BJ (cell line): Measurements from ENCODE around the gene TRAPPC6A. TPM values are rescaled to one million over a fixed set of nuclear protein-coding genes. Genes with fewer than 3 reads are reported as not detected.
A peak's percentile ranks its signal among the peaks of the same experiment; 100 is the strongest.

Source experiments
- CTCF ChIA-PET: fragments of 350-600 bp; formaldehyde crosslinking; extraction: SDS; loops from one replicate; lab custom pipeline; 2021; ENCODE audit warnings: antibody characterized with exemption, inconsistent platforms; lab: Yijun Ruan, JAX
- POLR2A ChIA-PET: fragments of 300-600 bp; sonication (Branson Sonifier 250); formaldehyde crosslinking; extraction: SDS; loops from one replicate; lab custom pipeline; 2021; ENCODE audit warnings: antibody characterized with exemption; lab: Charles Lee
- DNase-seq: peaks from one replicate; pipeline ENCODE4 v3.0.0-alpha.2; 2011; ENCODE audit warnings: low read depth
- H3K27me3 ChIP-seq: 2 replicates; pipeline ENCODE4 v1.6.0; 2011; ENCODE audit warnings: low read length; ENCODE audit not compliant: control insufficient read depth, insufficient read depth
- H3K36me3 ChIP-seq: 2 replicates; pipeline ENCODE4 v1.5.1; 2011; ENCODE audit warnings: low read length; ENCODE audit not compliant: control insufficient read depth, insufficient read depth
- H3K4me3 ChIP-seq: 2 replicates; pipeline ENCODE4 v1.5.1; 2011; ENCODE audit warnings: low read depth, mild to moderate bottlenecking, control low read depth, low read length
- CTCF ChIP-seq: IDR thresholded peaks from 2 replicates; pipeline ENCODE4 v1.5.1; 2011; ENCODE audit warnings: low read depth, mild to moderate bottlenecking, control low read depth, inconsistent platforms, low read length, moderate library complexity; ENCODE audit not compliant: insufficient read depth
- polyA plus RNA-seq: library from polyadenylated mRNA; depleted of rRNA; stranded (reverse); fragments of >200 nt; gene quantifications from 2 replicates; pipeline ENCODE4 v1.2.3, GENCODE V29; 2011

The TRAPPC6A gene
- polyA plus RNA-seq, 1 experiment: 15.0 TPM

- DNase-seq: no peak
- ChIA-PET POLR2A (no interaction called here), CTCF (interaction anchor here (0.6 to 1.9 kb wide), 3 partner anchors 90 to 177 kb away, joined by 4 to 6 read pairs (median 4); no protein-coding TSS in a partner anchor)
- no peaks in the 10 kb centered on the region for H3K36me3 ChIP-seq
- H3K27me3 ChIP-seq: 0 out of 2 replicates have a peak, but pooled peaks cover 6% of the 10 kb centered on the region
- no peak overlapping the region for H3K4me3 ChIP-seq
- TF ChIP-seq CTCF: no peak
Measured at GRCh38 chr19:45162608-45163143, 15.4 kb downstream of the TRAPPC6A start.

- Histone ChIP-seq H3K27me3 (0 out of 2 replicates have a peak, but pooled peaks cover 6% of the 10 kb centered on the region), H3K4me3 (no peak overlapping the region), H3K36me3 (no peaks in the 10 kb centered on the region)
- CTCF ChIA-PET: interaction anchor here (0.6 to 1.9 kb wide), 3 partner anchors 91 to 177 kb away, joined by 4 to 6 read pairs (median 4); no protein-coding TSS in a partner anchor
- POLR2A ChIA-PET: no interaction called here
- no peak for DNase-seq
- peak; percentile 78 for TF ChIP-seq CTCF
Measured at GRCh38 chr19:45161738-45162607, 16.1 kb downstream of the TRAPPC6A start.

GRCh38 chr19:45160870-45161737 is 16.9 kb downstream of the TRAPPC6A start, which contains the start of gene NKPD1:
Gene NKPD1, minus strand, starts transcription at chr19:45160982. Its CDS starts 832 bp downstream, at chr19:45160150.
- H3K4me3 ChIP-seq: no peak within 1 kb of the TSS
- ChIA-PET CTCF (interaction anchor here (0.7 to 1.0 kb wide), 3 partner anchors 9 to 17 kb away, joined by 3 read pairs; partner anchors contain the start of genes BLOC1S3 and TRAPPC6A), POLR2A (no interaction called here)
- H3K27me3 ChIP-seq: 0 out of 2 replicates have a peak, but pooled peaks cover 6% of the 10 kb centered on the region
- DNase-seq: no peak
- no peaks in the 10 kb centered on the region for H3K36me3 ChIP-seq
- no peak for TF ChIP-seq CTCF

GRCh38 chr19:45159971-45160324 is 18.1 kb downstream of the TRAPPC6A start:
- Histone ChIP-seq H3K4me3 (no peak overlapping the region), H3K27me3 (0 out of 2 replicates have a peak, but pooled peaks cover 6% of the 10 kb centered on the region), H3K36me3 (no peaks in the 10 kb centered on the region)
- ChIA-PET POLR2A (no interaction called here), CTCF (interaction anchor here (0.7 kb wide), 1 partner anchor 33 kb away, joined by 3 read pairs; no protein-coding TSS in a partner anchor)
- DNase-seq: no peak
- TF ChIP-seq CTCF: no peak
